HEK293T (cell line): ENCODE results near the gene UBE2QL1.

Source experiments
- FOXK2 ChIP-seq: fragments of 450-650 bp; IDR thresholded peaks from 2 replicates; pipeline ENCODE4 v1.6.1; 2016; ENCODE audit warnings: mild to moderate bottlenecking
- FOXM1 ChIP-seq: fragments of 450-650 bp; IDR thresholded peaks from 2 replicates; pipeline ENCODE4 v1.6.1; 2017; ENCODE audit warnings: mild to moderate bottlenecking, borderline replicate concordance
- TARDBP ChIP-seq: fragments of 450-650 bp; IDR thresholded peaks from 2 replicates; pipeline ENCODE4 v1.6.1; 2016

DNA sequence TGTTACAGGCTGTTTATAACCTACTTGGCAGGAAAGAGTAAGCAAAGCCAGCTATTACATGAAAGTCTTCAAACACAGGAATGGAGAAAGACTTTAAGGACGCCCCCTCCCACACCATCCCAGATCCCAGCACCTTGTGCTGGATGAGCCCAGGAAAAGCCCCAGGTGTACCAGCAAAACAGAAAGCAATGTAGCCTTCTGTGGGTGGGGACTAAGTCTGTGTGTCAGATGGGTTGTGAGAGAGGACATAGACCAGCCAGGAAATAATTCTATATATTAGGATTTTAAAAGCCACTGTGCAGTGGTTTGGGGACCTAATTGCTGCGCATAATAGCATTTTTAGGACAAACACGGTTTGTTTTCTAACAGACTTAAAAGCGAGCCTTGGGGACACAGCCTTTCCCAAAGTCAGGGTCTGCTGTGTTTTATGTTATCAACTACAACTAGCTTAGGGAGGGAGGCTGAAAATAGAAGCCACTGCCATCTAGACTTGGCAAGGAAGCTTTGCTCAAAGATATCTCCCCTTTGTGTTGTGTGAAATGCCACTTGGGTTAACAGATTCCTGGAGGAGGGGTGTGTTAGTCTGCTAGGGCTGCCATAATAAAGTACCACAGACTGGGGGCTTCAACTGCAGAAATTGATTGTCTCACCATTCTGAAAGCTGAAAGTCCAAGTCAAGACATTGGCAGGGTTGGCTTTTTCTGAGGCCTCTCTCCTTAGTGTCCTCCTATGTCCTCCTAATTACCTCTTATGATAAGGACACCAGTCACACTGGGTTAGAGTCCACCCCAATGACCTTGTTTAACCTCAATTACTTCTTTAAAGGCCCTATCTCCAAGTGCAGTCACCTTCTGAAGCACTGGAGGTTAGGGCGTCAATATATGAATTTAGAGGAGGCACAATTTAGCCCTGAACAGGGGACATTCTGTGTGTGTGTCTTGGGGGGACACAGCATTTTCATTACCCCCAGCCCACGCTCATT is 17.2 kb upstream of the UBE2QL1 start:
- TF ChIP-seq TARDBP, result no peak
- no peak for TF ChIP-seq FOXK2
- no peak for TF ChIP-seq FOXM1
